HG03378 (cell line): ENCODE results near the gene PRKAG2.

Experiments used
- ATAC-seq: cut with Tn5 transposase; IDR thresholded peaks from one replicate; pipeline ENCODE4 v1.9.1; 2021; ENCODE audit warnings: mild to moderate bottlenecking, moderate library complexity; ENCODE audit not compliant: unreplicated experiment

The PRKAG2 gene

GRCh38 chr7:151603951-151604350 lies 273.0 kb downstream of the PRKAG2 start:
- no peak for ATAC-seq

GRCh38 chr7:151601521-151602305 lies 275.2 kb downstream of the PRKAG2 start:
- no peak for ATAC-seq

DNA sequence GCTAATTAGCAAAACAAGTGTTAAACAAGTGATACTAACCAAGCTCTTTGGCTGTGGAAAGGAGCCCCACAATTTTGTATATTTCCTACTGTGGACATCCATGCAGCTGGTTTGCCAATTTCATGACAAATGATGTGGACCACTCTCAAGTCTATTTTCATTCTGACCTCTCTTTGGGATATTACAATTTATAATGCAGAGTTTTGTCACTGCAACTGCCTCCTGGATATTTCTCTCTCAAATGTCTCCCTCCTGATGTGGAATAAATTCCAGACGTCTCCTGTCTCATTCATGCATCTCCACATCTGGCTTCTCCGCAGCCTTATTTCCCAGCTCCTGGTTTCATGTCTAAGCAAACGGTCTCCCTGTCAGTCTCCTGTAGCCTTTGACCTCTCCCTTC lies 276.6 kb downstream of the PRKAG2 start:
- ATAC-seq, result no peak

DNA sequence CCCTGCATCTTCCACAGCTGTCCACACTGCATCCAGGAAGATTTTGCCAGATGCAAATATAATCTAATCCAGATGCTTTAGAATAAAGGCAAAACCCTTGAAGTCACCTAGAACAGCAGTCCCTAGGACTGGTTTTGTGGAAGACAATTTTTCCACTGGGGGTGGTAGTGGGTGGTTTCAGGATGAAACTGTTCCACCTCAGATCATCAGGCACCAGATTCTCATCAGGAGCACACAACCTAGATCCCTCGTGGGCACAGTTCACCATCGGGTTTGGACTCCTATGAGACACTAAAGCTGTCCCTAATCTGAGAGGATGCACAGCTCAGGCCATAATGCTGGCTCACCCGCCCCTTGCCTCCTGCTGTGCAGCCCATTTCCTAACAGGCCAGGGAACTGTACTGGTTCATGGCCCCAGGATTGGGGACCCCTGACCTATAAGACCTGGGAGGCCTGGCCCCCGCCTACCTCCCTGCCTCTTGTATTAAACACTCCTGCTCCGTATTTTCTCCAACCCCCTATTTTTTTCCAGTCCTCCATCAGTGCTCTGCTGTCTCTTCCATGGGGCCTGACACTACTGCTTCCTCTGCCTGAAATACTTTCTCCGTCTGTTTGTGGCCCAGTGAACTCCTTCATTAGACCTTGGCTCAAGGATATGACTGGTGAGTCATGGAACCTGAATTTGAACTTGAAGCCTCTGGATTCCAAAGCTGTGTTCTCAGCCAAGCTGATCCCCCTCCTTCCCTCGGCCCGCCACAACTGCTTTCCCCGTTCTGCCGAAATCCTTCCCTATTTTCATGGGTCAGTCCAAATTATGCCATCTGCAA lies 277.3 kb downstream of the PRKAG2 start:
- no peak for ATAC-seq

DNA sequence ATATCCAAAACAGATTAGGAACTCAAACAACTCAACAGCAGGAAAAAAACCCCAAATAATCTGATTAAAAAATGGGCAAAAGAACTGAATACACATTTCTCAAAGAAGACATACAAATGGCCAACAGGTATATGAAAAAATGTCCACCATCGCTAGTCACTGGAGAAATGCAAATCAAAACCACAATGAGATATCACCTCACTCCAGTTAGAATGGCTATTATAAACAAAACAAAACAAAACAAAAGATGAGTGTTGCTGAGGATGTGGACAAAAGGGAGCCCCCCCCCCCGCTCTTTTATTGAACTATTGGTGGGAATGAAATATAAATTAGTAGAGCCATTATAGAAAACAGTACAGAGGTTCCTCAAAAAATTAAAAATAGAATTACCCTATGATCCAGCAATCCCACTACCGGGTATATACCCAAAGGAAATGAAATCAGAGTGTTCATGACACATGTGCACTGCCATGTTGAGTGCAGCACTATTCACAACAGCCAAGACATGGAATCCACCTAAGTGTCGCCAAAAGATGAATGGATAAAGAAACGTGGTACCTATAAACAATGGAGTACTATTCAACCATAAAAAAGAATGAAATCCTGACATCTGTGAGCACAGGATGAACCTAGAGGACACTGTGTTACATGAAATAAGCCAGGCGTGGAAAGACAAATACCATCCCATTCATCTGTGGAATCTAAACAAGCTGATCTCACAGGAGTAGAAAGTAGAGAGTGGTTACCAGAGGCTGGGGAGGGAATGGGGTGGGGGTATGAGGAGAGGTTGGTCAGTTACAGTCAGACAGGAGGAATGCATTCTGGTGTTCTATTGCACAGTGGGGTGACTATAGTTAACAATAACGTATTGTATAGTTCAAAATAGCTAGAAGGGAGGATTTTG lies 279.1 kb downstream of the PRKAG2 start:
- no peak for ATAC-seq

DNA sequence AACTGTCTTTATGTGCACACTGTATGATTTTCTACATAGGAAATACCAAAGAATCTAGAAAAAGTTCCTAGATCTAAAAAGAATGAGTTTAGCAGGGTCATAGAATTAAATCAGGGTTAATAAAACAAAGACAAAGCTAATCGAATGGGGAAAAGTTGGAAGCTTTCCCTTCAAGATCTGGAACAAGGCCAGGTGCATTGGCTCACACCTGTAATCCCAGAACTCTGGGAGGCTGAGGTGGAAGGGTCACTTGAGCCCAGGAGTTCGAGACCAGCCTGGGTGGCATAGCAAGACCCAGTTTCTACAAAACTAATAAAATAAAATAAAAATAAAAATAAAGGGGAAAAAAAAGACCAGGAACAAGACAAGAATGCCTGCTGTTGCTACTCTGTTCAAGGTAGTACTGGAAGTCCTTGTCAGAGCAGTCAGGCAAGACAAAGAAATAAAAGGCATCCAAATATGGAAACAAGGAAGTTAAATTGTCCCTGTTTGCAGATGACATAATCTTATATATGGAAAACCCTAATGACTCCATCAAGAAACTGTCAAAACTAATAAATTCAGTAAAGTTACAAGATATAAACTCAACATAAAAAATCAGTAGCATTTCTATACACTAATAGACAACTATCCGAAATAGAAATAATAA lies 281.1 kb downstream of the PRKAG2 start:
- no peak for ATAC-seq

GRCh38 chr7:151592868-151593486 lies 283.9 kb downstream of the PRKAG2 start:
- ATAC-seq, result no peak

- ATAC-seq, result no peak
Measured at GRCh38 chr7:151592330-151592729, 284.6 kb downstream of the PRKAG2 start.

DNA sequence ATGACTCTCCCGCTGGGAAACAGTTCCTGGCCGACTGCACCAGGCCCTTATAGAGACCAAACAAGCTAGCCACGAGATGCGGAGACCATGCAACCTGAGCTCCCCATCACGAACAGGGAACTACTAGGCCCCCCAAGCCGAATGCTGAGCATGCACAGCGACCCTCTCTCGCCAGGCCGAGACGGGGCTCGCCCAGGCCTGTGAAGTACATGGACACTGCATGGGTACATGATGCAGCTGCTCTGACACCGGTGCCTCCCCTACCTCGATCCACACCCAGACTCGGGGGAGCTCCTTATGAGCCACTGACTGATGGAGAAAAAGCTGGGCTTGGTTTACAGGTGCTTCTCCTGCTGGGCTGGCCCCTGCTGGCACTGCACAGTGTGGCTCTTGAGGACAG lies 285.0 kb downstream of the PRKAG2 start:
- no peak for ATAC-seq

GRCh38 chr7:151590850-151591771 lies 285.8 kb downstream of the PRKAG2 start:
- ATAC-seq, result no peak

GRCh38 chr7:151590071-151590849 lies 286.7 kb downstream of the PRKAG2 start:
- no peak for ATAC-seq

DNA sequence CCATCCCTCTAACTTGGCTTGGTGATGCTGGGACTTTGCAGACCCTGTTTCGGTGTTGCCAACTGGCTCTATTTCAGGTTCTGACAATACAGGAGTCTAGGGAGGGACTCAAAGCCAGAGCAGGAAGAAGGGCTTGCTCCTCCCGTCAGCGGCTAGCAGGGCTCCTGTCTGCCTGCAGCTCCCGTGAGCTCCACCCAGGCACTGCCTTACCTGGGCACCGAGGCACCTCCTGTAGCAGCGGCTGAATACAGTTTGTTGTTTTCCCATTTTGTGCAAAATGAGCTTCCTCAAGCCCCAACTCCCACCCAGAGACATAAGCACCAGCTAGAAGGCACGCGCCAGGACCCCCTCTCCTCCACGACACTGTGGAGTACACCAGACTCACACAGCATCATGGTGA lies 287.9 kb downstream of the PRKAG2 start:
- no peak for ATAC-seq

GRCh38 chr7:151586531-151587260 lies 290.2 kb downstream of the PRKAG2 start:
- ATAC-seq, result no peak

DNA sequence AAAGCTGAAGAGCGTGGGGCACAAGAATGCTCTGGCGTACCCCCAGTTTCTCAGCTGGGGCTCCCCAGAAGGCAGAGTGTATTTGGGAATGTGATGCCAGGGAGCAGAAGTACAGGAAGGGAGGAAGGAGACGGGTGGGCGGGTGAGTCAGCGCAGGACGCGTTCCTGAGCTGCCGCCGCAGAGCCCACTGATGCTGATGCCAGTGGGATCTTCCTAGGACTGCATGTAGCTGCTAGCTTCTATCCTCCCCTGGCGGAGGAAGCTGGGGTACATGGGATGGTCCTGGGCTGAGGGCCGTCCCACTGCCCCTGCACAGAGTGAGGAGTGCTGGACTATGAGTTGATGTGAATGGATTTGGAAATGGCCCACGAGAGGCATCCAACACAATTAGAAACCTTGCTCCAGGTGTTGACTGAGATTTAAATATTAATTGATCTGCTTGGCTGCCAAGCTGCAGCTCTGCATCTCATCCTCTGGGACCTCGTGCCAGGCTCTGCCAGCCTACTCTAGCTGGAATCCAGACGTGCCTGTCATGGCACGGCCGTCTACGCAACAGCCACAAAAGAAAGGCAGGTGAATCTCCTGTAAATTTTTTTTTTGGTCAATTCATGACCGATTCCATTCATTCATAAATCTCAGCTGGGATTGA lies 291.0 kb downstream of the PRKAG2 start:
- ATAC-seq, result no peak

DNA sequence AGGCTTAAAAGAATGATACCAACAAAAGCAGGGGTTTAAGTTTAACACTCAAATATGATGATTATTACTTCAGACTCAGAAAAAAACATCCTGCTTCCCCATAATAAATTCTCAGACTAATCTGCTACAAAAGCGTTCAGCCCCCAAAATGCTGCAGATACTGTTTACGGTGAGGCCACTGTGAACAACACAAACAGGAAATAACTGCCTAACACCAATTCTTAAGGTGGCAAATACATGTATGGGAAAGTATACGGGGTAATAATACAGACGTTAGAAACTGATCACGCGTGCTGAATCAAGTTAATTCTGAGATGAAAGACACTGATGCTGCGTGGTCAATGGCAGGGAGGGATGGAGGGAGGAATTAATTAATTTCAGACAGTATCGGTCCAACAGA lies 295.2 kb downstream of the PRKAG2 start:
- ATAC-seq, result no peak

DNA sequence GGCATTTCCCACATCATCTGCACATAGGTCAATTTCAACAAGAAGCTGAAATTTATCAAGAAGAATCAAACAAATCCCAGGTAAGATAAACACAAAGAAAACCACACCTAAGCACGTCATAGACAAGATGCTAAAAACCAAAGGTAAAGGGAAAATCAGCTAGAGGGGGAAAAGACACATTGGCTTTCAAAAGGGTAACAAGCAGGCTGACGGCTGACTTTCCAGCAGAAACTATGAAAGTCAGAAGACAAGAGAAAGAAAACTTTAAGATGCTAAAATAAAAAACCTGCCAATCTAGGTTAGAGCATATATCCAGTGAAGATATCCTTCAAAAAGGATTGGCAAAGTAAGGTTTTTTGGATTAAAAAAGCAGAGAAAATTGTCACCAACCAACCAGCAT lies 297.3 kb downstream of the PRKAG2 start:
- no peak for ATAC-seq

GRCh38 chr7:151575410-151575809 lies 301.5 kb downstream of the PRKAG2 start:
- ATAC-seq, result no peak
